Natural killer cell (primary cell): ENCODE measurements around the gene UBTD1. TPM values are rescaled to one million over a fixed set of nuclear protein-coding genes. Genes with fewer than 3 reads are reported as not detected.
A peak's percentile ranks its signal among the peaks of the same experiment; 100 is the strongest.

Experiments used
- ATAC-seq, 3 donors: fragments of 150-1000 bp in 2 of 3; fragments of 200-7000 bp in 1 of 3; cut with Tn5 transposase; 1 replicate in 1 of 3; 2 replicates in 2 of 3; pipeline ENCODE4 v1.10.0; 2021; ENCODE audit warnings: mild to moderate bottlenecking in 2 of 3, moderate library complexity in 2 of 3
- DNase-seq, 2 donors: peaks; one replicate each; pipeline versions ENCODE4 v3.0.0 to v3.0.0-alpha.2; 2013 to 2021; ENCODE audit warnings: mixed read lengths in 1 of 2
- H3K27ac ChIP-seq: one replicate; pipeline ENCODE4 v1.5.1; 2013; ENCODE audit warnings: mild to moderate bottlenecking, low read length
- H3K27me3 ChIP-seq: one replicate; pipeline ENCODE4 v1.6.1; 2013; ENCODE audit warnings: low read length; ENCODE audit not compliant: control insufficient read depth, insufficient read depth
- H3K36me3 ChIP-seq: one replicate; pipeline ENCODE4 v1.6.1; 2013; ENCODE audit warnings: low read length; ENCODE audit not compliant: control insufficient read depth, insufficient read depth
- H3K4me1 ChIP-seq: one replicate; pipeline ENCODE4 v1.6.1; 2013; ENCODE audit warnings: low read length; ENCODE audit not compliant: control insufficient read depth, insufficient read depth
- H3K4me3 ChIP-seq: one replicate; pipeline ENCODE4 v1.5.1; 2013; ENCODE audit warnings: low read length
- H3K9me3 ChIP-seq: one replicate; pipeline ENCODE4 v1.6.1; 2013; ENCODE audit warnings: low read length; ENCODE audit not compliant: control insufficient read depth, insufficient read depth
- H3K27ac Mint-ChIP-seq, 2 donors: one replicate each; pipeline ENCODE4 v1.8.0; 2022; ENCODE audit warnings: mild to moderate bottlenecking in 2 of 2, mixed read lengths in 2 of 2, moderate library complexity in 1 of 2
- H3K27me3 Mint-ChIP-seq, 2 donors: one replicate each; pipeline ENCODE4 v1.8.0; 2022; ENCODE audit warnings: low read depth in 2 of 2, mixed read lengths in 2 of 2
- H3K36me3 Mint-ChIP-seq: one replicate; pipeline ENCODE4 v1.8.0; 2022; ENCODE audit warnings: mixed read lengths
- H3K4me1 Mint-ChIP-seq, 2 donors: one replicate each; pipeline ENCODE4 v1.8.0; 2022; ENCODE audit warnings: mixed read lengths in 2 of 2
- H3K4me3 Mint-ChIP-seq: one replicate; pipeline ENCODE4 v1.8.0; 2022; ENCODE audit warnings: mild to moderate bottlenecking, moderate library complexity, mixed read lengths
- H3K9me3 Mint-ChIP-seq, 2 donors: one replicate each; pipeline ENCODE4 v1.8.0; 2022; ENCODE audit warnings: mixed read lengths in 2 of 2
- WGBS: methylation state at CpG from one replicate; pipeline ENCODE4 v1.1.7; 2013; ENCODE audit warnings: missing lambda C conversion rate; ENCODE audit not compliant: insufficient coverage; 5-methylcytosine and 5-hydroxymethylcytosine counted together
- intact Hi-C: fragments of 100-400 bp; cut with micrococcal nuclease; formaldehyde crosslinking; loops from one replicate; pipeline ENCODE4 v1.14.2; 2022
- total RNA-seq, 4 donors: library from RNA; stranded (reverse); fragments of 120-200 nt in 1 of 4; gene quantifications; one replicate each; pipeline versions ENCODE4 v1.2.3 to v1.2.4, GENCODE V29; 2013 to 2022
- TF ChIP-seq, protein P1 (sequence below): fragments of 200-600 bp; IDR thresholded peaks from one replicate; pipeline ENCODE4 v1.8.0; 2022; ENCODE audit warnings: antibody characterized with exemption

UBTD1 gene
- total RNA-seq, 3 donors from 2014 or later (not counting 1 experiment from before 2014, with no cell fraction given) = 0.70 to 1.1 (median 0.75) TPM

DNA sequence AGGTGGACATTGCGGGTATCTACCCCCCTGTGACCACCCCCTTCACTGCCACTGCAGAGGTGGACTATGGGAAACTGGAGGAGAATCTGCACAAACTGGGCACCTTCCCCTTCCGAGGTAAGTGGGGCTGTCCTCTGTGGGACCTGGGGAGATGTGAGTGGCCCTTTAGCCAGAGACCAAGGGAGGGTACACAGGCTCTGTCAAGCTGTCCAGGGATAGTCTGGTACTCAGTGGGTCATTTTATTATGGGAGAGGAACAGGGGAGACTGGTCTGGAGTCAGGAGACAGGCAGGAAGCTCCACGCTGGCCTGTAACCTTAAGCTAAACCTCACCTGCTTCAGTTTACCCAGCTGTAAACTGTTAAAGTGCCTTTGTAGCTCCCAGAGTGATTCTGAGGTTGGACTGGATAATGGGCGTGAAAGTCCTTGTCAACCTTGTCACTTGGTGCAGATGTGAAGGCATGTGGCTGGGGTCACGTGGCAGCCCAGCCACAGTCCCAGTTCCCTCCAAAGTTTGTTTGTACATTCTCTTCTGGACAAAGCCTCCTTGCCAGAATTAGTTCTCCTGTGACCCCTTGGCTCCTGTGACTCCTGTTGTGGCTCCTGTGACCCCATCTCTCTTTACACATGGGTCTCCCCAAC is 86.2 kb downstream of the UBTD1 start:
- H3K4me1 Mint-ChIP-seq = peaks cover 5 to 12% of the 10 kb centered on the region in 2 donors
- intact Hi-C loops = no loop called here
- H3K4me1 ChIP-seq = peaks cover 5% of the 10 kb centered on the region
- TF ChIP-seq, protein P1, sequence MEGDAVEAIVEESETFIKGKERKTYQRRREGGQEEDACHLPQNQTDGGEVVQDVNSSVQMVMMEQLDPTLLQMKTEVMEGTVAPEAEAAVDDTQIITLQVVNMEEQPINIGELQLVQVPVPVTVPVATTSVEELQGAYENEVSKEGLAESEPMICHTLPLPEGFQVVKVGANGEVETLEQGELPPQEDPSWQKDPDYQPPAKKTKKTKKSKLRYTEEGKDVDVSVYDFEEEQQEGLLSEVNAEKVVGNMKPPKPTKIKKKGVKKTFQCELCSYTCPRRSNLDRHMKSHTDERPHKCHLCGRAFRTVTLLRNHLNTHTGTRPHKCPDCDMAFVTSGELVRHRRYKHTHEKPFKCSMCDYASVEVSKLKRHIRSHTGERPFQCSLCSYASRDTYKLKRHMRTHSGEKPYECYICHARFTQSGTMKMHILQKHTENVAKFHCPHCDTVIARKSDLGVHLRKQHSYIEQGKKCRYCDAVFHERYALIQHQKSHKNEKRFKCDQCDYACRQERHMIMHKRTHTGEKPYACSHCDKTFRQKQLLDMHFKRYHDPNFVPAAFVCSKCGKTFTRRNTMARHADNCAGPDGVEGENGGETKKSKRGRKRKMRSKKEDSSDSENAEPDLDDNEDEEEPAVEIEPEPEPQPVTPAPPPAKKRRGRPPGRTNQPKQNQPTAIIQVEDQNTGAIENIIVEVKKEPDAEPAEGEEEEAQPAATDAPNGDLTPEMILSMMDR = no peak
- no peak overlapping the region for H3K27ac ChIP-seq
- ATAC-seq = no peak
- H3K27me3 ChIP-seq = no peaks in the 10 kb centered on the region
- H3K4me3 ChIP-seq = no peak overlapping the region
- no peaks in the 10 kb centered on the region for H3K36me3 Mint-ChIP-seq
- H3K4me3 Mint-ChIP-seq = no peak overlapping the region
- H3K36me3 ChIP-seq = no peaks in the 10 kb centered on the region
- peak overlapping the region in 1 of 2 donors; percentile 27 for H3K27ac Mint-ChIP-seq
- no peak for DNase-seq
- no peaks in the 10 kb centered on the region for H3K9me3 ChIP-seq
- peaks cover 0 to 6% of the 10 kb centered on the region in 2 donors for H3K27me3 Mint-ChIP-seq
- 87% methylated on average over 4 of the region's 5 CpGs for WGBS
- H3K9me3 Mint-ChIP-seq = no peaks in the 10 kb centered on the region

DNA sequence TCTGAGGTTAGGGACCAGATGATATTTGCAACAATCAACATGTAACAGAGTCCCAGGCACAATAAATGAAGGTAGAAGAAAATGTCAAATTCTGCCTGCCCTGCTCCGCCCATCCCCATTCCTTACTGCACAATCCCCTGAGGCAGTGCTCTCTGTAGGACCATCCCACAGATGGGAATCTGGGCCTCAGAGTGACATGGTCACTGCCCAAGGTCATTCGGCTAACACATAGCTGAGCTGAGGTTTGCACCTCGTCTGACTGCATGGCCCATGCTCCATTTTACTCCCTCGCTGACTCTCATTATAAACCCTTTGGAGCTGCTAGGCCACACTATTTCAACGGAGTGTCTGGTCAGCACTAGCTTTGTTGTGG is 86.7 kb downstream of the UBTD1 start:
- DNase-seq = no peak
- Histone ChIP-seq H3K4me3 (no peak overlapping the region), H3K36me3 (no peaks in the 10 kb centered on the region), H3K9me3 (no peaks in the 10 kb centered on the region), H3K4me1 (peaks cover 10% of the 10 kb centered on the region), H3K27me3 (no peaks in the 10 kb centered on the region), H3K27ac (no peak overlapping the region)
- intact Hi-C loops = no loop called here
- ATAC-seq = no peak
- Mint-ChIP-seq H3K9me3 (no peaks in the 10 kb centered on the region), H3K27ac (no peak overlapping the region), H3K27me3 (peaks cover 0 to 4% of the 10 kb centered on the region in 2 donors), H3K4me1 (peaks cover 10 to 17% of the 10 kb centered on the region in 2 donors), H3K4me3 (no peak overlapping the region), H3K36me3 (no peaks in the 10 kb centered on the region)
- TF ChIP-seq, protein P1 = no peak
- WGBS = 94% methylated on average over 5 of the region's 5 CpGs

DNA sequence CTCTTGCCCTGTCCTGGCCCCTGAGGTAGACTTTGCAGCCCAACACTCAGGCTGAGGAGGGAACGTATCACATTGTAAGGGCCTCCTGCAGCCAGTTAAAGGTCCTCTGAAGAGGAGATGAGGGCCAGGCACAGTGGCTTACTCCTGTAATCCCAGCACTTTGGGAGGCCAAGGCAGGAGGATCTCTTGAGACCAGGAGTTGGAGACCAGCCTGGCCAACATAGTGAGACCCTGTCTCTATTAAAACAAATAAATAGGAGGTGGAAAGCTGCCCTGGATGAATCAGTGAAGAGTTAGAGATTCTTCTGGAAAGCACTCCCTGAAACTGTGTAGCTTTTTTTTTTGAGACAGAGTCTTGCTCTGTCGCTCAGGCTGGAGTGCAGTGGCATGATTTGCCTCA is 88.5 kb downstream of the UBTD1 start:
- H3K27me3 ChIP-seq = no peaks in the 10 kb centered on the region
- peaks cover 23 to 28% of the 10 kb centered on the region in 2 donors for H3K4me1 Mint-ChIP-seq
- no peak for DNase-seq
- TF ChIP-seq, protein P1 = no peak
- H3K4me1 ChIP-seq = peaks cover 25% of the 10 kb centered on the region
- WGBS = 92% methylated on average over 2 of the region's 2 CpGs
- H3K4me3 ChIP-seq = no peak overlapping the region
- no peak for ATAC-seq
- no peaks in the 10 kb centered on the region for H3K9me3 ChIP-seq
- no peak overlapping the region for H3K4me3 Mint-ChIP-seq
- peaks cover 0 to 7% of the 10 kb centered on the region in 2 donors for H3K27me3 Mint-ChIP-seq
- no peak overlapping the region for H3K27ac ChIP-seq
- no peak overlapping the region for H3K27ac Mint-ChIP-seq
- intact Hi-C loops = no loop called here
- H3K9me3 Mint-ChIP-seq = no peaks in the 10 kb centered on the region
- no peaks in the 10 kb centered on the region for H3K36me3 ChIP-seq
- H3K36me3 Mint-ChIP-seq = no peaks in the 10 kb centered on the region

DNA sequence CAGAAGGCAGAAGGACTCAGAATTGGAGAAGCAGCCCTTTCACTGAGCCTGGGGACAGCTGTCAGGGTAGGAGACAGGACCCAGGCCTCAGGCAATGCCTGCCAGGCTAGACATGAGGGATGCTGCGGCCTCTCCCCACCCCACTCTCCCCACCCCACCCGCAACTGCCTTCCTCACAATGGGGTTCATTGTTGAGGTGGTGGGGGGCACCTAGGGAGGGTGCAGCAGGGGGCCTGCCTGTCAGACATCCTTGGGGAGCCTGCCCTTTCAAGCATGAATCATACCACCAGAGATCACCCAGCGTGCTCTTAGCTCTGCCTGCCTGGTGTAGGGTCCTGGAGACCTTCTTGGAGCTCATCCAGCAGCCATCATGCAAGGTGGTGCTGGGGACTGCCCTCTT is 90.8 kb downstream of the UBTD1 start, which contains the start of gene C10orf62:
Gene C10orf62, plus strand, starts transcription at position 243 of the 400 bp plus-strand sequence. CDS start 177 bp downstream, outside the sequence.
- ATAC-seq = no peak
- TF ChIP-seq, protein P1 = no peak

More for the DNA sequence above, 90.8 kb downstream of the UBTD1 start, which contains the start of gene C10orf62:
- Mint-ChIP-seq H3K27ac (peak within 1 kb of the TSS in 1 of 2 donors; percentile 78), H3K9me3 (no peaks in the 10 kb centered on the region), H3K36me3 (no peaks in the 10 kb centered on the region), H3K4me1 (peaks cover 23 to 28% of the 10 kb centered on the region in 2 donors), H3K27me3 (peaks cover 0 to 7% of the 10 kb centered on the region in 2 donors), H3K4me3 (peak within 1 kb of the TSS; percentile 60)
- Histone ChIP-seq H3K27ac (no peak within 1 kb of the TSS), H3K27me3 (no peaks in the 10 kb centered on the region), H3K4me3 (no peak within 1 kb of the TSS), H3K9me3 (no peaks in the 10 kb centered on the region), H3K4me1 (peaks cover 25% of the 10 kb centered on the region), H3K36me3 (no peaks in the 10 kb centered on the region)
- WGBS = 83% methylated on average over 1 of the region's 3 CpGs
- intact Hi-C loops = no loop called here
- DNase-seq = no peak
